AG04450 (cell line): Measurements from ENCODE around the gene KRTAP5-1. TPM values are rescaled to one million over a fixed set of nuclear protein-coding genes. Genes with fewer than 3 reads are reported as not detected.
"Not testable (repeated sequence)": the region's sequence is repeated elsewhere in the genome, so short reads cannot be mapped to it uniquely, and the experiment has no call there.

ENCODE experiments used
- CTCF ChIA-PET: fragments of 300-600, 350-600 bp; formaldehyde crosslinking; extraction: SDS; loops from one replicate; lab custom pipeline; 2022; ENCODE audit warnings: antibody characterized with exemption, inconsistent platforms; lab: Charles Lee
- POLR2A ChIA-PET: fragments of 350-600 bp; formaldehyde crosslinking; extraction: SDS; loops from one replicate; lab custom pipeline; 2021; ENCODE audit warnings: antibody characterized with exemption, inconsistent platforms; lab: Yijun Ruan, JAX
- DNase-seq: peaks from one replicate; pipeline ENCODE4 v3.0.0-alpha.2; 2011; ENCODE audit warnings: low read depth, low spot score
- H3K27ac ChIP-seq: one replicate; pipeline ENCODE4 v1.5.1; 2012; ENCODE audit warnings: low read depth, low read length, control low read depth
- H3K27me3 ChIP-seq: one replicate; pipeline ENCODE4 v1.6.0; 2012; ENCODE audit warnings: low read length; ENCODE audit not compliant: control insufficient read depth, insufficient read depth
- H3K4me3 ChIP-seq: 2 replicates; pipeline ENCODE4 v1.5.1; 2011; ENCODE audit warnings: mild to moderate bottlenecking, low read depth, low read length, control low read depth
- H3K9me3 ChIP-seq: 2 replicates; pipeline ENCODE4 v1.5.1; 2012; ENCODE audit warnings: low read length; ENCODE audit not compliant: control insufficient read depth, insufficient read depth
- polyA minus RNA-seq: library from RNA; depleted of rRNA, polyadenylated mRNA; stranded (reverse); fragments of >200 nt; gene quantifications from 2 replicates; pipeline ENCODE4 v1.2.3, GENCODE V29; 2011; rRNA and poly(A)+ RNA removed
- polyA plus RNA-seq: library from polyadenylated mRNA; depleted of rRNA; stranded (reverse); fragments of >200 nt; gene quantifications from 2 replicates; pipeline ENCODE4 v1.2.3, GENCODE V29; 2011; rRNA removed
- TF ChIP-seq, protein P1 (sequence below): IDR thresholded peaks from 2 replicates; pipeline ENCODE4 v1.5.1; 2011; ENCODE audit warnings: low read depth, low read length, control low read depth, inconsistent platforms

Gene KRTAP5-1, protein sequence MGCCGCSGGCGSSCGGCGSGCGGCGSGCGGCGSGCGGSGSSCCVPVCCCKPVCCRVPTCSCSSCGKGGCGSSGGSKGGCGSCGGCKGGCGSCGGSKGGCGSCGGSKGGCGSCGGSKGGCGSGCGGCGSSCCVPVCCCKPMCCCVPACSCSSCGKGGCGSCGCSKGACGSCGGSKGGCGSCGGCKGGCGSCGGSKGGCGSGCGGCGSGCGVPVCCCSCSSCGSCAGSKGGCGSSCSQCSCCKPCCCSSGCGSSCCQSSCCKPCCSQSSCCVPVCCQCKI
- not detected in 2 replicates for polyA plus RNA-seq
- polyA minus RNA-seq = not detected in 2 replicates

DNA sequence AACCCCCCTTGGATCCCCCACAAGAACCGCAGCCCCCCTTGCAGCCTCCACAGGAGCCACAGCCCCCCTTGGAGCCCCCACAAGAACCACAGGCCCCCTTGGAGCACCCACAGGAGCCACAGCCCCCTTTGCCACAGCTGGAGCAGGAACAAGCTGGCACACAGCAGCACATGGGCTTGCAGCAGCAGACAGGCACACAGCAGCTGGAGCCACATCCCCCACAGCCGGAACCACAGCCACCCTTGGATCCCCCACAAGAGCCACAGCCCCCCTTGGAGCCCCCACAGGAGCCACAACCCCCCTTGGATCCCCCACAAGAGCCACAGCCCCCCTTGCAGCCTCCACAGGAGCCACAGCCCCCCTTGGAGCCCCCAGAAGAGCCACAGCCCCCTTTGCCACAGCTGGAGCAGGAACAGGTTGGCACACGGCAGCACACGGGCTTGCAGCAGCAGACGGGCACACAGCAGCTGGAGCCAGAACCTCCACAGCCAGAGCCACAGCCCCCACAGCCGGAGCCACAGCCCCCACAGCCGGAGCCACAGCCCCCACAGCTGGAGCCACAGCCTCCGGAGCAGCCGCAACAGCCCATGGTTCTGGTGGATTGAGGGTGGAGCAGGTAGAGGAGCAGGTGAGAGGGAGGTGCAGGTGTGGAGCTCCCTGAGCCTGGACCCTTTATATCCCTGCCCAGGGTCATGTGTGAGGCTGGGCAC lies at the start of gene KRTAP5-1:
Gene KRTAP5-1 (minus strand): TSS at position 623 of the 710 bp plus-strand sequence. CDS start 34 bp downstream, at position 589.
- H3K9me3 ChIP-seq, CTCF ChIA-PET, H3K4me3 ChIP-seq, POLR2A ChIA-PET, H3K27ac ChIP-seq, DNase-seq: not testable (repeated sequence)
- H3K27me3 ChIP-seq = peaks cover 14% of the 10 kb centered on the region

DNA sequence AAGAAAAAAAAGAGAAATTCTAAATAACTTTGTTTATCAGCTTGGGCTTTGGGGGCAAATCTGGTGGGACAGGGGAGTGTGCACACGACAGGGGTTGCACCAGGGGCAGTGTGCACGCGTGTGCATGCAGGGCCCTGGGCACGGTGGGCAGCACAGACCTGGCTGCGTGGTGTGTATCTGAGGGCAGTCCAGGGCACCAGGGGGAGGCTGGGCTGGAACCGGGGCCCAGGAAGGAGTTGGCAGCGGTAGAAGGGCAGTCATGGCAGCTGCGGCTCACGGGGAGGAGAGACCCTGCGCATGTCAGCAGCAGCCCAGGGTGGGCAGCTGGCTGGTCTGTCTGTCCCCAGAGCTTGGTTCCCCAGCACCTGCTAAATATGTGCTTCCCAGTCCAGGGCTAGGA lies 48.8 kb upstream of the KRTAP5-1 start:
- Histone ChIP-seq H3K27me3 (peaks cover 34% of the 10 kb centered on the region), H3K27ac (no peak overlapping the region), H3K9me3 (no peaks in the 10 kb centered on the region), H3K4me3 (no peak overlapping the region)
- ChIA-PET POLR2A (no interaction called here), CTCF (no interaction called here)
- DNase-seq = no peak
- TF ChIP-seq, protein P1, sequence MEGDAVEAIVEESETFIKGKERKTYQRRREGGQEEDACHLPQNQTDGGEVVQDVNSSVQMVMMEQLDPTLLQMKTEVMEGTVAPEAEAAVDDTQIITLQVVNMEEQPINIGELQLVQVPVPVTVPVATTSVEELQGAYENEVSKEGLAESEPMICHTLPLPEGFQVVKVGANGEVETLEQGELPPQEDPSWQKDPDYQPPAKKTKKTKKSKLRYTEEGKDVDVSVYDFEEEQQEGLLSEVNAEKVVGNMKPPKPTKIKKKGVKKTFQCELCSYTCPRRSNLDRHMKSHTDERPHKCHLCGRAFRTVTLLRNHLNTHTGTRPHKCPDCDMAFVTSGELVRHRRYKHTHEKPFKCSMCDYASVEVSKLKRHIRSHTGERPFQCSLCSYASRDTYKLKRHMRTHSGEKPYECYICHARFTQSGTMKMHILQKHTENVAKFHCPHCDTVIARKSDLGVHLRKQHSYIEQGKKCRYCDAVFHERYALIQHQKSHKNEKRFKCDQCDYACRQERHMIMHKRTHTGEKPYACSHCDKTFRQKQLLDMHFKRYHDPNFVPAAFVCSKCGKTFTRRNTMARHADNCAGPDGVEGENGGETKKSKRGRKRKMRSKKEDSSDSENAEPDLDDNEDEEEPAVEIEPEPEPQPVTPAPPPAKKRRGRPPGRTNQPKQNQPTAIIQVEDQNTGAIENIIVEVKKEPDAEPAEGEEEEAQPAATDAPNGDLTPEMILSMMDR = no peak

DNA sequence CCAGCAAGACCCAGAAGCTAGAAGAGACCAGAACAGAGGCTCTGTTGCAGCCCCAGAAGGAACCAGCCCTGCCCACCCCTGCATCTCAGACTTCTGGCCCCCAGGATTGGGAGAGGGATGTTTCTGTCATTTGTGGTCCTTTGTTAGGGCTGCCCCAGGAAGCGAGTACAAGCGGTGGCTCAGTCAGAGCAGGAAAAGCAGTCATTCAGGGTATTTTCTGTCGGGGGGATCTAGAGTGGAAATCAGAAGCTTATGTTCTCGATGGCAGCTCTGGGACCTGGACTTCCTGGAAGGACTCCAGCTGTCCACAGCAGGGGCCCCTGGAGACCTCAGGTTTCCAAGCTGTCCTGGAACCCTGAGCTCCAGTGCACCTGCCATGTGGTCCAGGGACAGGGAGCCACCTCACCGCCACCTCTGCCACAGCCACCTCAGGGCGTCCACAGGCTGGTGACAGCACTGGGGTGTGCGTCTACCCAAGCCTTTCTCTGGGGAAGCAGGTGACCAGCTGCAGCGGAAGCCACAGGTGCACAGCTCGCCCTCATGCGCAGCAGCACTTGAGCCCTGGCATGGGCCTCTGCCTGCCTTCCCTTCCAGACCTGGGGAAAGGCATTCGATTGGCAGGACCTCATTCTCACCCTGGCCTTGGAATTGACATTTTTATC lies 47.1 kb upstream of the KRTAP5-1 start:
- Histone ChIP-seq H3K4me3 (no peak overlapping the region), H3K27me3 (peaks cover 41% of the 10 kb centered on the region), H3K9me3 (no peaks in the 10 kb centered on the region), H3K27ac (no peak overlapping the region)
- TF ChIP-seq, protein P1 = no peak
- CTCF ChIA-PET = interaction anchor here (0.7 to 1.7 kb wide), 4 partner anchors 9 to 37 kb away, joined by 4 to 7 read pairs (median 5); no protein-coding TSS in a partner anchor
- DNase-seq = no peak
- POLR2A ChIA-PET = no interaction called here

DNA sequence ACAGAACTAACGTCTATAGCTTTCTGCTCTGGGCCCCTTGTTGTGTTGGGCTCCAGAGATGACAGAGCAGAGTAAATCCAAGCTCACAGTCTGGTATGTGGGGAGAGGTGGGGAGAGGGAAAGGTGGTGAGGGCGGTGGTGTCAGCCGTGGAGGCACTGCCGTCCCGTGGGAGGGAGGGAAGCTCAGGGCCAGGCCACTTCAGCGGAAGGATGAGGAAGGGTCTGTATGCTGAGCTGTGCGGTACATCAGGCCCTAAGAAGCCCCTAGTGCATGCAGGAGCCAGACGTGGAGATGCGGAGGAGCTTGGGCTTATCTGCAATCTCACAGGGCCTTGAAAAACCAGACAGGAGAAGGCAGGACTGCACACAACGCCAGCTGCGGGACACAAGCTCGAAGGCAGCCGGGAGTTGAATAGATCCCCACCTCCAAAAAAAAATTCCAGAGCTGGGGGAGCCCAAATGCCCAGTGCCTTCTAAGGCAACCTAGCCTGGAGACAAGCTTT lies 46.0 kb upstream of the KRTAP5-1 start:
- no peak for DNase-seq
- H3K9me3 ChIP-seq = no peaks in the 10 kb centered on the region
- peaks cover 42% of the 10 kb centered on the region for H3K27me3 ChIP-seq
- CTCF ChIA-PET = interaction anchor here (1.0 to 2.9 kb wide), 6 partner anchors 8 to 85 kb away, joined by 3 to 15 read pairs (median 6); no protein-coding TSS in a partner anchor
- TF ChIP-seq, protein P1 = no peak
- no peak overlapping the region for H3K27ac ChIP-seq
- POLR2A ChIA-PET = no interaction called here
- no peak overlapping the region for H3K4me3 ChIP-seq

DNA sequence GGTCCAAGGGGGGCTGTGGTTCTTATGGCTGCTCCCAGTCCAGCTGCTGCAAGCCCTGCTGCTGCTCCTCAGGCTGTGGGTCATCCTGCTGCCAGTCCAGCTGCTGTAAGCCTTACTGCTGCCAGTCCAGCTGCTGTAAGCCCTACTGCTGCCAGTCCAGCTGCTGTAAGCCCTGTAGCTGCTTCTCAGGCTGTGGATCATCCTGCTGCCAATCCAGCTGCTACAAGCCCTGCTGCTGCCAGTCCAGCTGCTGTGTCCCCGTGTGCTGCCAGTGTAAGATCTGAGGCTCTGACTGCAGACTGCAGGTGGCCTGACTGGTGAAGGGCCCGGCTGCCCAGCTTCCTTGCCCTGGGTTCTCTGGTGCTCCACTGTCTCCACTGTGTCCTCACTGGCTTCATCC lies 45.2 kb upstream of the KRTAP5-1 start:
- no peak overlapping the region for H3K27ac ChIP-seq
- no peaks in the 10 kb centered on the region for H3K9me3 ChIP-seq
- DNase-seq = no peak
- CTCF ChIA-PET = interaction anchor here (1.0 to 2.9 kb wide), 6 partner anchors 9 to 84 kb away, joined by 3 to 15 read pairs (median 6); no protein-coding TSS in a partner anchor
- POLR2A ChIA-PET = no interaction called here
- H3K27me3 ChIP-seq = peaks cover 51% of the 10 kb centered on the region
- no peak overlapping the region for H3K4me3 ChIP-seq
- TF ChIP-seq, protein P1 = no peak
